ENCODE results near the gene IRGC.

GRCh38 chr19:43727593-43727853 is 11.6 kb downstream of the IRGC start:
- TF ChIP-seq POLR2A (IDR thresholded peaks at IDR 0.05) (no peak), CTCF (IDR thresholded peaks at IDR 0.05) (no peak), EP300 (IDR thresholded peaks at IDR 0.05; ENCODE audit: low read depth) (no peak), POLR2AphosphoS5 (IDR thresholded peaks at IDR 0.05) (no peak)

Measured in transverse colon (tissue), 4 donors.